HepG2 (cell line): ENCODE results near the gene FUT1. TPM values are rescaled to one million over a fixed set of nuclear protein-coding genes. Genes with fewer than 3 reads are reported as not detected.

Source experiments
- ATF7-NPFF ChIP-seq: sonication (generic); formaldehyde crosslinking; IDR thresholded peaks from 2 replicates; pipeline ENCODE4 v1.8.1; 2023; ENCODE audit warnings: mild to moderate bottlenecking, low read depth, missing genetic modification reagents, moderate library complexity
- BRD4 ChIP-seq: sonication (generic); formaldehyde crosslinking; IDR thresholded peaks from 2 replicates; pipeline ENCODE4 v1.4.0; 2020; ENCODE audit warnings: missing genetic modification reagents
- E2F1 ChIP-seq: sonication (generic); formaldehyde crosslinking; IDR thresholded peaks from 2 replicates; pipeline ENCODE4 v1.5.0; 2020; ENCODE audit warnings: missing genetic modification reagents
- HNRNPLL ChIP-seq: fragments of 200-400 bp; formaldehyde crosslinking; IDR thresholded peaks from 2 replicates; pipeline ENCODE4 v1.6.1; 2017; ENCODE audit warnings: mild to moderate bottlenecking, low read depth, low read length; ENCODE audit not compliant: poor library complexity, severe bottlenecking
- LRRFIP1 ChIP-seq: sonication (generic); formaldehyde crosslinking; conservative IDR thresholded peaks from 2 replicates; pipeline ENCODE4 v1.4.0; 2020; ENCODE audit warnings: missing genetic modification reagents
- MAX ChIP-seq: IDR thresholded peaks from 2 replicates; pipeline ENCODE4 v1.6.1; 2012; ENCODE audit warnings: inconsistent platforms
- MLX ChIP-seq: IDR thresholded peaks from 2 replicates; pipeline ENCODE4 v1.6.1; 2016
- NR3C1 ChIP-seq: sonication (generic); formaldehyde crosslinking; IDR thresholded peaks from 2 replicates; pipeline ENCODE4 v1.4.0; 2020; ENCODE audit warnings: missing genetic modification reagents
- ONECUT2 ChIP-seq: sonication (generic); formaldehyde crosslinking; IDR thresholded peaks from 2 replicates; pipeline ENCODE4 v1.4.0; 2020; ENCODE audit warnings: missing genetic modification reagents
- PHF20 ChIP-seq: sonication (generic); formaldehyde crosslinking; IDR thresholded peaks from 2 replicates; pipeline ENCODE4 v1.5.0; 2020; ENCODE audit warnings: mild to moderate bottlenecking, missing genetic modification reagents
- POLR2A ChIP-seq, 2 experiments: IDR thresholded peaks; 2 replicates each; pipeline ENCODE4 v1.6.1; 2011; ENCODE audit warnings: low read depth in 2 of 2, low read length in 2 of 2, mild to moderate bottlenecking in 1 of 2, moderate library complexity in 1 of 2; ENCODE audit not compliant: insufficient read depth in 1 of 2
- POLR2AphosphoS5 ChIP-seq: IDR thresholded peaks from 2 replicates; pipeline ENCODE4 v1.6.1; 2012; ENCODE audit warnings: low read depth, low read length
- RELA ChIP-seq: sonication (generic); formaldehyde crosslinking; IDR thresholded peaks from 2 replicates; pipeline ENCODE4 v1.4.0; 2020; ENCODE audit warnings: missing genetic modification reagents
- REXO4 ChIP-seq: sonication (generic); formaldehyde crosslinking; IDR thresholded peaks from 2 replicates; pipeline ENCODE4 v1.8.0; 2022; ENCODE audit warnings: missing genetic modification reagents, mild to moderate bottlenecking, borderline replicate concordance
- RNF2 ChIP-seq: fragments of 450-650 bp; conservative IDR thresholded peaks from 2 replicates; pipeline ENCODE4 v1.6.1; 2016; ENCODE audit warnings: low read depth
- U2AF2 ChIP-seq: fragments of 200-400 bp; formaldehyde crosslinking; IDR thresholded peaks from 2 replicates; pipeline ENCODE4 v1.6.1; 2017; ENCODE audit warnings: low read depth, mild to moderate bottlenecking, low read length
- ZBTB43 ChIP-seq: sonication (generic); formaldehyde crosslinking; conservative IDR thresholded peaks from 2 replicates; pipeline ENCODE4 v1.4.0; 2020; ENCODE audit warnings: missing genetic modification reagents
- ZC3H4 ChIP-seq: sonication (generic); formaldehyde crosslinking; IDR thresholded peaks from 2 replicates; pipeline ENCODE4 v1.4.0; 2020; ENCODE audit warnings: missing genetic modification reagents, borderline replicate concordance
- ZNF160 ChIP-seq: sonication (generic); formaldehyde crosslinking; IDR thresholded peaks from 2 replicates; pipeline ENCODE4 v1.8.0; 2022; ENCODE audit warnings: mild to moderate bottlenecking, inconsistent platforms, missing genetic modification reagents
- ZNF251 ChIP-seq: sonication (generic); formaldehyde crosslinking; IDR thresholded peaks from 2 replicates; pipeline ENCODE4 v1.9.0; 2021; ENCODE audit warnings: mild to moderate bottlenecking, missing genetic modification reagents
- ZNF441 ChIP-seq: sonication (generic); formaldehyde crosslinking; IDR thresholded peaks from 2 replicates; pipeline ENCODE4 v1.7.0; 2021; ENCODE audit warnings: missing genetic modification reagents, borderline replicate concordance
- ZNF549 ChIP-seq: sonication (generic); formaldehyde crosslinking; IDR thresholded peaks from 2 replicates; pipeline ENCODE4 v1.5.0; 2020; ENCODE audit warnings: missing genetic modification reagents
- ZNF614 ChIP-seq: IDR thresholded peaks from 2 replicates; pipeline ENCODE4 v1.6.1; 2018; ENCODE audit warnings: missing biosample characterization, missing genetic modification reagents, inconsistent platforms, borderline replicate concordance
- ZNF746 ChIP-seq: sonication (generic); formaldehyde crosslinking; IDR thresholded peaks from 2 replicates; pipeline ENCODE4 v1.8.0; 2022; ENCODE audit warnings: mild to moderate bottlenecking, missing genetic modification reagents
- polyA plus RNA-seq, 8 experiments: library from polyadenylated mRNA; depleted of rRNA in 3 of 8; stranded (reverse) in 7 of 8; unstranded in 1 of 8; fragments of >200 nt; fragmentation: Illumina TruSeq in 4 of 8; extraction: Trizol in 4 of 8; gene quantifications; 2 replicates each; pipeline versions ENCODE4 v1.2.1 to v1.2.3, GENCODE V29; 2011 to 2016; ENCODE audit warnings: low read depth in 4 of 8, missing spikeins in 1 of 8, mixed read lengths in 1 of 8; ENCODE audit not compliant: insufficient read depth in 1 of 8
- total RNA-seq, 5 experiments: library from RNA; depleted of rRNA; stranded (reverse); fragments of >200 nt; fragmentation: Illumina TruSeq; extraction: Trizol; gene quantifications; 2 replicates each; pipeline ENCODE4 v1.2.3, GENCODE V29; 2016; ENCODE audit warnings: low read depth in 1 of 5
- TF ChIP-seq, protein P1 (sequence below): IDR thresholded peaks from 2 replicates; pipeline ENCODE4 v1.6.1; 2016; ENCODE audit warnings: missing genetic modification reagents, missing compliant biosample characterization

FUT1 gene
- total and polyA plus RNA-seq, 2 of the 13 experiments (the other 11 are each of a cell fraction or from before 2014, with no cell fraction given), result 0.07 to 1.1 TPM

GRCh38 chr19:48738557-48739403 is 13.7 kb downstream of the FUT1 start (continued):
- TF ChIP-seq ATF7-NPFF (CRISPR knock-in tag) (peak; percentile 75; the same call in 1 of the 2 replicates), U2AF2 (no peak), RNF2 (peak; percentile 79; the same call in 1 of the 2 replicates), RELA (CRISPR knock-in tag) (no peak), ZNF251 (CRISPR knock-in tag) (no peak), NR3C1 (CRISPR knock-in tag) (no peak), ZBTB43 (CRISPR knock-in tag) (peak; percentile 70; the same call in 1 of the 2 replicates), ZNF614 (no peak), BRD4 (CRISPR knock-in tag) (no peak), REXO4 (CRISPR knock-in tag) (no peak), ZNF746 (CRISPR knock-in tag) (peak; percentile 32; the same call in 1 of the 2 replicates), PHF20 (CRISPR knock-in tag) (no peak), ONECUT2 (no peak; the same call in 1 of the 2 replicates), LRRFIP1 (no peak), POLR2AphosphoS5 (peak; percentile 84), MLX (CRISPR knock-in tag) (no peak), ZNF160 (CRISPR knock-in tag) (peak; percentile 37; the same call in 1 of the 2 replicates), POLR2A (IDR thresholded peaks at IDR 0.05; ENCODE audit: insufficient read depth in 1 of 2, low read depth in 2 of 2, low read length in 2 of 2) (peak; percentile 61 to 91), ZNF549 (CRISPR knock-in tag) (no peak), E2F1 (no peak; the same call in 1 of the 2 replicates), ZNF441 (CRISPR knock-in tag) (0 out of 2 replicates have a peak, but pooled peaks have one; percentile 58), HNRNPLL (peak; percentile 49), MAX (peak; percentile 94), ZC3H4 (CRISPR knock-in tag) (no peak)
- TF ChIP-seq, protein P1, sequence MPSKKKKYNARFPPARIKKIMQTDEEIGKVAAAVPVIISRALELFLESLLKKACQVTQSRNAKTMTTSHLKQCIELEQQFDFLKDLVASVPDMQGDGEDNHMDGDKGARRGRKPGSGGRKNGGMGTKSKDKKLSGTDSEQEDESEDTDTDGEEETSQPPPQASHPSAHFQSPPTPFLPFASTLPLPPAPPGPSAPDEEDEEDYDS, result no peak
